Measurements from ENCODE around the gene E2F3.

GRCh38 chr6:20486641-20487040 lies 85.0 kb downstream of the E2F3 start:
- TF ChIP-seq CTCF (IDR thresholded peaks at IDR 0.05) (no peak), POLR2A (IDR thresholded peaks at IDR 0.05) (no peak)
